ENCODE data around the gene DOP1A. TPM values are rescaled to one million over a fixed set of nuclear protein-coding genes. Genes with fewer than 3 reads are reported as not detected.

Gene DOP1A
- total RNA-seq, 2 donors from 2014 or later, result 25.9 to 26.7 TPM

GRCh38 chr6:83153883-83154521 is 86.5 kb downstream of the DOP1A start:
- Histone ChIP-seq H3K27ac (no peak overlapping the region), H3K4me3 (no peak overlapping the region), H3K27me3 (no peaks in the 10 kb centered on the region), H3K4me1 (no peaks in the 10 kb centered on the region), H3K9me3 (no peaks in the 10 kb centered on the region), H3K36me3 (replicated peaks in 1 of 2; ENCODE audit: insufficient read depth in 1 of 2, low read depth in 2 of 2) (peaks cover 0 to 12% of the 10 kb centered on the region in 2 donors)
- TF ChIP-seq CTCF (IDR thresholded peaks at IDR 0.05) (no peak), POLR2A (IDR thresholded peaks at IDR 0.05) (no peak)
- DNase-seq (no peak), ATAC-seq (no peak)
- 78 to 79% methylated on average over 4 of the region's 4 CpGs for WGBS, 2 donors
- intact Hi-C loops (cut with DNase I), result no loop called here

- intact Hi-C loops (cut with DNase I), result no loop called here
Measured at GRCh38 chr6:83155794-83156193, 88.3 kb downstream of the DOP1A start.

DNA sequence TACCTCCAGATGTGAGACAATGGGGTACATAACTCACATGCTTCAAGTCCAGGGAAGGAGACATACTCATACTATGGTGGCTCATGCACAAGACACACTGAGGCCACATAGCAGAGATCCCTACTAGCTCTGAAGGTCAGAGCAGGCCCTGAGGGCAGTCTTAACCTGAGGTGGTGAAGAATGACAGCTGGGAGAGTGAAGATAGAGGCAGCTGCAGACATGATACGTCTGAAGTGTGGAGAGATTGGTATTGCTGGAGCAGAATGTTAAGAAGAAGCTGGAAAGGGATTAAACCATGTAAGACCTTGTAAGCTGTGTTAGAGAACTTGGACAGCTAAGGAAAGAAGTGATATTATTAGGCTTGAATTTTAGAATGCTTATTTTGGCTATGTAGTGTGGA is 92.7 kb downstream of the DOP1A start:
- Histone ChIP-seq H3K27me3 (no peaks in the 10 kb centered on the region), H3K27ac (no peak overlapping the region), H3K36me3 (replicated peaks in 1 of 2; ENCODE audit: insufficient read depth in 1 of 2, low read depth in 2 of 2) (peaks cover 4 to 14% of the 10 kb centered on the region in 2 donors), H3K4me1 (no peaks in the 10 kb centered on the region), H3K4me3 (no peak overlapping the region), H3K9me3 (no peaks in the 10 kb centered on the region)
- TF ChIP-seq CTCF (IDR thresholded peaks at IDR 0.05) (no peak), POLR2A (IDR thresholded peaks at IDR 0.05) (no peak)
- 74% methylated on average over 1 of the region's 1 CpG for WGBS, 2 donors
- ATAC-seq (no peak), DNase-seq (no peak)
- intact Hi-C loops (cut with DNase I), result no loop called here

More at GRCh38 chr6:83155794-83156193, 88.3 kb downstream of the DOP1A start:
- no peak for ATAC-seq
- Histone ChIP-seq H3K9me3 (no peaks in the 10 kb centered on the region), H3K4me1 (no peaks in the 10 kb centered on the region), H3K4me3 (no peak overlapping the region), H3K27ac (no peak overlapping the region), H3K27me3 (no peaks in the 10 kb centered on the region), H3K36me3 (replicated peaks in 1 of 2; ENCODE audit: insufficient read depth in 1 of 2, low read depth in 2 of 2) (peaks cover 4 to 12% of the 10 kb centered on the region in 2 donors)
- no peak for DNase-seq
- TF ChIP-seq POLR2A (IDR thresholded peaks at IDR 0.05) (no peak), CTCF (IDR thresholded peaks at IDR 0.05) (no peak)
- 38 to 44% methylated on average over 2 of the region's 2 CpGs for WGBS, 2 donors

- Histone ChIP-seq H3K9me3 (no peaks in the 10 kb centered on the region), H3K4me1 (no peaks in the 10 kb centered on the region), H3K36me3 (replicated peaks in 1 of 2; ENCODE audit: insufficient read depth in 1 of 2, low read depth in 2 of 2) (peaks cover 0 to 29% of the 10 kb centered on the region in 2 donors), H3K27ac (no peak overlapping the region), H3K27me3 (no peaks in the 10 kb centered on the region), H3K4me3 (no peak overlapping the region)
- no peak for TF ChIP-seq CTCF (IDR thresholded peaks at IDR 0.05)
- no peak for ATAC-seq
- intact Hi-C loops (cut with DNase I), result no loop called here
- DNase-seq, result no peak
- WGBS, 2 donors, result 91 to 97% methylated on average over 5 of the region's 5 CpGs
Measured at GRCh38 chr6:83167726-83168278, 100.3 kb downstream of the DOP1A start.

DNA sequence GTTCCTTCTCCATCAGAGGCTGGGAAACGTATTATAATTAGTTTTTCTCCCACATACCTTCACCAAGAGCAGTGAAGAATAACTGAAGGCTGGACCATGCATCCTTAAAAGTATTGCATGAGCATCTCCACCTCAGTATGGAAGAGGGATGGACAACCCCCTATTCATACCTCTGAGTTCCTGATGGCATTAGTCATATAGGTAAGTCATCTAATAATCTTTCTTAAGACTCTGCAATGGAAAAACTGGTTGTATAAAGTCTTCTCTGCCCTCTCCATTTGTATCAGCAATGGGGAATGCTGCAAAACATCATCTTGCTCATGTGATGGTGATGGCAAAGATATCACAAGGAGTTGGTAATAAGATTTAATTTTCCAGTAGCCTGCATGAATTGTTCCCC is 101.1 kb downstream of the DOP1A start:
- DNase-seq (no peak), ATAC-seq (no peak)
- TF ChIP-seq CTCF (IDR thresholded peaks at IDR 0.05) (no peak), POLR2A (IDR thresholded peaks at IDR 0.05) (no peak)
- 87 to 97% methylated on average over 1 of the region's 1 CpG for WGBS, 2 donors
- intact Hi-C loops (cut with DNase I), result no loop called here
- Histone ChIP-seq H3K36me3 (replicated peaks in 1 of 2; ENCODE audit: insufficient read depth in 1 of 2, low read depth in 2 of 2) (peaks cover 2 to 33% of the 10 kb centered on the region in 2 donors), H3K9me3 (no peaks in the 10 kb centered on the region), H3K4me3 (no peak overlapping the region), H3K27ac (no peak overlapping the region), H3K27me3 (no peaks in the 10 kb centered on the region), H3K4me1 (no peaks in the 10 kb centered on the region)

Data from body of pancreas (tissue), 4 donors.